ENCODE results near the gene CEP126. TPM values are rescaled to one million over a fixed set of nuclear protein-coding genes. Genes with fewer than 3 reads are reported as not detected.
"Not testable (repeated sequence)": the region's sequence is repeated elsewhere in the genome, so short reads cannot be mapped to it uniquely, and the experiment has no call there.

The CEP126 gene
- total RNA-seq, 2 experiments from 2014 or later = 1.1 to 1.6 TPM

DNA sequence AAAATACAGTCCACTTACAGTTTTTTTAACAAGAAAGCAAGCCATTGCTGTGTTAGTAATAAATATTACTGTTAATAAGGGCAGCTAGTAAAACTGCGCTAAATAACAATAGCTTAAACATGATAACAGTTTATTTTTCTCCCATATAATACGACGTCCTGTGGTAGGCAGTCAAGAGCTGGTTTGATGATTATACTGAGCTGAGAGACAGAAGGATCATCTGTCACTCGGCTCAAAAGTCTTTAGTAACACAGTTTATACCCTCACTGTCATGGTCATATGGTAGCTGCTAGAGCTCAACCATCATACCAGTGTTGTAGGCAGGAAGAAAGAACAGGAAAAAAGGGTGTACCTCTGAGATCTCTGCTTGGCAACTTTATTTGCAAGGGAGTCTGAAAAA is 30.6 kb downstream of the CEP126 start:
- CTCF ChIA-PET = interaction anchor here (1.3 to 1.5 kb wide), 2 partner anchors 62 to 85 kb away, joined by 5 to 6 read pairs; no protein-coding TSS in a partner anchor

DNA sequence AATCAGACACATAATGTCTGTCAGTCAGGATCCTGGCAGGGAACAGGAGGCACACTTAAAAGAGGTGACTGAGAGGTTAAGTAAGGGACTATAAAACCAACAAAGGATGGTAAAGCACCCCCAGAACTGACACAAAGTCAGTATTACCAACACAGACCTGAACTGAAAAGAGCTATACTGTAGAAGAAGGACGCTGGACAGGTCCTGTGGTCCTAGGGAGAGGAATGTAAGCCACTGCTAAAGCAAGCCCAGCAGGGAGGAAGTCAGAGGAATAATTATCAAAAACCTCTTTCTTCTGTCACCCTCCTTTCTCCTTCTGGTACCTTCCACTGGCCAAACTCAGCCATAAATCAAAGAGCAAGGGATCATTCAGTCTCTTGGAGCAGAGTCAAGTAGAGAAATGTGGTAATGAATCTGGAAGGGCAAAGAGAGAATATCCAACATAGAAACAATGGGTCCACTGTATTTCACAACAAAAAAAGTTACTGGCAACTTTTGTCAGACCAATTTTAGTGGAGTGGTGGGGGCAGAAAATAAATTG is 34.9 kb downstream of the CEP126 start:
- no peak overlapping the region for H3K27ac Mint-ChIP-seq

More for the DNA sequence above, 30.6 kb downstream of the CEP126 start:
- ATAC-seq (no peak), DNase-seq (no peak)
- Mint-ChIP-seq H3K9me3 (no peaks in the 10 kb centered on the region), H3K4me1 (ENCODE audit: low read depth) (no peaks in the 10 kb centered on the region), H3K4me3 (no peak overlapping the region), H3K27me3 (no peaks in the 10 kb centered on the region), H3K36me3 (ENCODE audit: low read depth) (no peaks in the 10 kb centered on the region), H3K27ac (no peak overlapping the region)
- TF ChIP-seq CTCF (IDR thresholded peaks at IDR 0.05) = no peak
- intact Hi-C loops (cut with micrococcal nuclease) = no loop called here
- POLR2A ChIA-PET = no interaction called here

GRCh38 chr11:101955278-101955677 is 40.5 kb downstream of the CEP126 start:
- Mint-ChIP-seq H3K4me1 (ENCODE audit: low read depth) (no peaks in the 10 kb centered on the region), H3K36me3 (ENCODE audit: low read depth) (peaks cover 4% of the 10 kb centered on the region), H3K27me3 (no peaks in the 10 kb centered on the region), H3K4me3 (no peak overlapping the region), H3K9me3 (no peaks in the 10 kb centered on the region), H3K27ac (no peak overlapping the region)
- DNase-seq (no peak), ATAC-seq (no peak)
- TF ChIP-seq CTCF (IDR thresholded peaks at IDR 0.05) = no peak
- intact Hi-C loops (cut with micrococcal nuclease) = no loop called here
- POLR2A ChIA-PET = no interaction called here
- CTCF ChIA-PET = interaction anchor here (1.4 kb wide), 1 partner anchor 11 kb away, joined by 3 read pairs; no protein-coding TSS in a partner anchor

More for the DNA sequence above, 34.9 kb downstream of the CEP126 start:
- H3K27me3 Mint-ChIP-seq = no peaks in the 10 kb centered on the region
- no peaks in the 10 kb centered on the region for H3K36me3 Mint-ChIP-seq (ENCODE audit: low read depth)
- no peak for TF ChIP-seq CTCF (IDR thresholded peaks at IDR 0.05)
- H3K4me1 Mint-ChIP-seq (ENCODE audit: low read depth) = no peaks in the 10 kb centered on the region
- H3K4me3 Mint-ChIP-seq = no peak overlapping the region
- ChIA-PET CTCF (no interaction called here), POLR2A (no interaction called here)
- H3K9me3 Mint-ChIP-seq = no peaks in the 10 kb centered on the region
- ATAC-seq = no peak
- no peak for DNase-seq
- intact Hi-C loops (cut with micrococcal nuclease) = no loop called here

- no peaks in the 10 kb centered on the region for H3K27me3 Mint-ChIP-seq
- ATAC-seq (no peak), DNase-seq (no peak)
- intact Hi-C loops (cut with micrococcal nuclease) = no loop called here
- CTCF ChIA-PET = interaction anchor here (1.4 kb wide), 1 partner anchor 10 kb away, joined by 3 read pairs; no protein-coding TSS in a partner anchor
- H3K4me1 Mint-ChIP-seq (ENCODE audit: low read depth) = no peaks in the 10 kb centered on the region
- POLR2A ChIA-PET = no interaction called here
- peaks cover 4% of the 10 kb centered on the region for H3K36me3 Mint-ChIP-seq (ENCODE audit: low read depth)
- no peak overlapping the region for H3K4me3 Mint-ChIP-seq
- no peaks in the 10 kb centered on the region for H3K9me3 Mint-ChIP-seq
- H3K27ac Mint-ChIP-seq = no peak overlapping the region
- no peak for TF ChIP-seq CTCF (IDR thresholded peaks at IDR 0.05)
Measured at GRCh38 chr11:101955701-101956100, 40.9 kb downstream of the CEP126 start.

DNA sequence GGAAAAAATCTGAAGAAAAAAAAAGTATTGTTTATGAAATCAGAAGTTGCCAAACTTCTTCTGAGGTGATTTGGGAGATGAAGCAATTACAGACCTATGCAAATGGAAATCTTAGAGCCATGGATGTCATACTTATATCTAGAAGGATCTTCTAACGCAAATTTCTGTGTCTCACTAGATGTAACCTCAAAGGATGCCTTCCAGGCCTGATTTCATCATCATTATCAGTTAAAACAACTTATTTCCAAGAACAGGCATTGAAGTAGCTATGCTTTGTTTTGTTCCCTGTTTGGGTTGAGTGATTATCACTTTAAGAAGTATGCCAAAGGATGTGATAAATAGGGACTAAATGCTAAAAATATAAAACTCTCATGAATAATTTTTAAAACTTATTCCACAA is 45.4 kb downstream of the CEP126 start:
- H3K27me3 Mint-ChIP-seq = no peaks in the 10 kb centered on the region
- no peak for TF ChIP-seq CTCF (IDR thresholded peaks at IDR 0.05)
- CTCF ChIA-PET = no interaction called here
- H3K36me3 Mint-ChIP-seq (ENCODE audit: low read depth) = peaks cover 5% of the 10 kb centered on the region
- DNase-seq (no peak), ATAC-seq (no peak)
- no peaks in the 10 kb centered on the region for H3K4me1 Mint-ChIP-seq (ENCODE audit: low read depth)
- no peaks in the 10 kb centered on the region for H3K9me3 Mint-ChIP-seq
- H3K27ac Mint-ChIP-seq = no peak overlapping the region
- POLR2A ChIA-PET = no interaction called here
- intact Hi-C loops (cut with micrococcal nuclease) = no loop called here
- H3K4me3 Mint-ChIP-seq = no peak overlapping the region

- intact Hi-C loops (cut with micrococcal nuclease); POLR2A ChIA-PET; H3K9me3 Mint-ChIP-seq; CTCF ChIA-PET; H3K36me3 Mint-ChIP-seq (ENCODE audit: low read depth); DNase-seq; H3K4me1 Mint-ChIP-seq (ENCODE audit: low read depth); H3K4me3 Mint-ChIP-seq; ATAC-seq; H3K27ac Mint-ChIP-seq; H3K27me3 Mint-ChIP-seq: not testable (repeated sequence)
Measured at GRCh38 chr11:101964200-101964599, 49.4 kb downstream of the CEP126 start.
